Hepatic stellate cell (primary cell): ENCODE data around the gene PCSK1.

Experiments used
- DNase-seq: peaks from one replicate; pipeline ENCODE4 v3.0.0; 2011; ENCODE audit warnings: low spot score

The PCSK1 gene

GRCh38 chr5:96433066-96433447 lies at the start of gene PCSK1:
Gene PCSK1, minus strand, starts transcription at chr5:96433248. Its CDS starts 206 bp downstream, at chr5:96433042.
- DNase-seq: no peak

GRCh38 chr5:96481867-96482266 lies 48.8 kb upstream of the PCSK1 start:
- DNase-seq: no peak

- no peak for DNase-seq
These were observed 48.1 kb upstream of the PCSK1 start for GRCh38 chr5:96481009-96481786.

- DNase-seq: no peak
These were observed 45.9 kb upstream of the PCSK1 start for GRCh38 chr5:96478983-96479382.

GRCh38 chr5:96476654-96477053 lies 43.6 kb upstream of the PCSK1 start:
- DNase-seq: peak; percentile 4

GRCh38 chr5:96474073-96474472 lies 41.0 kb upstream of the PCSK1 start:
- no peak for DNase-seq

- no peak for DNase-seq
These were observed 40.1 kb upstream of the PCSK1 start for GRCh38 chr5:96473155-96473554.

GRCh38 chr5:96470785-96471184 lies 37.7 kb upstream of the PCSK1 start:
- DNase-seq: no peak

- DNase-seq: no peak
These were observed 35.9 kb upstream of the PCSK1 start for GRCh38 chr5:96468956-96469355.

- DNase-seq: no peak
These were observed 30.0 kb upstream of the PCSK1 start for GRCh38 chr5:96463091-96463490.

GRCh38 chr5:96459313-96460121 lies 26.5 kb upstream of the PCSK1 start:
- no peak for DNase-seq

GRCh38 chr5:96458176-96458575 lies 25.1 kb upstream of the PCSK1 start:
- no peak for DNase-seq

GRCh38 chr5:96455789-96456188 lies 22.7 kb upstream of the PCSK1 start:
- no peak for DNase-seq

- no peak for DNase-seq
These were observed 20.3 kb upstream of the PCSK1 start for GRCh38 chr5:96453394-96453793.

- no peak for DNase-seq
These were observed 14.9 kb upstream of the PCSK1 start for GRCh38 chr5:96447949-96448348.

GRCh38 chr5:96440185-96440538 lies 7.1 kb upstream of the PCSK1 start:
- no peak for DNase-seq

- DNase-seq: no peak
These were observed 6.6 kb upstream of the PCSK1 start for GRCh38 chr5:96439477-96440184.

GRCh38 chr5:96434201-96434645 lies 1.2 kb upstream of the PCSK1 start:
- peak; percentile 29 for DNase-seq

GRCh38 chr5:96432216-96433065 lies 607 bp downstream of the PCSK1 start:
- no peak for DNase-seq

GRCh38 chr5:96431376-96432187 lies 1.5 kb downstream of the PCSK1 start:
- no peak for DNase-seq

GRCh38 chr5:96427824-96428223 lies 5.2 kb downstream of the PCSK1 start:
- no peak for DNase-seq
